ENCODE measurements around the gene BLOC1S1.

The BLOC1S1 gene

GRCh38 chr12:55695349-55695748 lies 20.5 kb upstream of the BLOC1S1 start:
- DNase-seq = no peak

DNA sequence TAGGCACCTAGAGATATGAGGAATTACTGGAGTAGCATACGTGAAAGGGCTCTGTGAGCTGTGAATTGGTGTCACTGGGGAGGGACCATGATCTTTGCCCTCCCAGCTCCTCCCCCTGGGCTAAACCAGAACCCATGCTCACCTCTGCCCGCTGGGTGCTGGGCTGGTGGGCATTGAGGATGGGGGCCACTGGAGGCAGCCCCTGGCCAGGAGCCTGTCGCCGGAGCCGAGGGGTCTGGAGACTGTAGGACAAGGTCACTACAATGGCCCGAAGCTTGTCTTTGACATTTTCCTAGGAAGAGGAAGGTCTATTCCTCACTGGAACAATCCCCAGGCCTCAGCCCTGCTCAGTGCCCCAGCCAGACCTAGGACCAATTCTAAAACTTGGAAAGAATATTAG lies 19.7 kb upstream of the BLOC1S1 start:
- no peak for DNase-seq

GRCh38 chr12:55696796-55697462 lies 18.9 kb upstream of the BLOC1S1 start:
- no peak for DNase-seq

DNA sequence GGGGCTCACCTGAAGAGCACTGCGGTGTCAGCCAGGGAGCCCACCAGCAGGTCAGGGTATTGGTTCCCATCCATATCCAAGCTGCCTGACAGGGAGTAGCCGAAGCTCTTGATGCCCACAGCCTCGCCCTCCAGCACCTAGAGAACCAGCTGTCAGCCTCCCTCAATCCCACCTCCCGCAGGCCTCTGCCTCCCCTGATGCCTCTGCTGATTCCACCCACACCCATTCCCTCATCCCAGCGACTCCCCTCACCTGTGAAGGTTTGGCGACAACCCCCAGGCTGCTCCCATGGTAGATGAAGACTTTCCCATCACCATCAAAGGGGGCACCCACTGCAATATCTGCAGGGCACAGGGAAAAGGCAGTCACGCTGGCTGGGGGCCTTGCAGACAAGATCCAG lies 18.2 kb upstream of the BLOC1S1 start:
- DNase-seq = no peak

DNA sequence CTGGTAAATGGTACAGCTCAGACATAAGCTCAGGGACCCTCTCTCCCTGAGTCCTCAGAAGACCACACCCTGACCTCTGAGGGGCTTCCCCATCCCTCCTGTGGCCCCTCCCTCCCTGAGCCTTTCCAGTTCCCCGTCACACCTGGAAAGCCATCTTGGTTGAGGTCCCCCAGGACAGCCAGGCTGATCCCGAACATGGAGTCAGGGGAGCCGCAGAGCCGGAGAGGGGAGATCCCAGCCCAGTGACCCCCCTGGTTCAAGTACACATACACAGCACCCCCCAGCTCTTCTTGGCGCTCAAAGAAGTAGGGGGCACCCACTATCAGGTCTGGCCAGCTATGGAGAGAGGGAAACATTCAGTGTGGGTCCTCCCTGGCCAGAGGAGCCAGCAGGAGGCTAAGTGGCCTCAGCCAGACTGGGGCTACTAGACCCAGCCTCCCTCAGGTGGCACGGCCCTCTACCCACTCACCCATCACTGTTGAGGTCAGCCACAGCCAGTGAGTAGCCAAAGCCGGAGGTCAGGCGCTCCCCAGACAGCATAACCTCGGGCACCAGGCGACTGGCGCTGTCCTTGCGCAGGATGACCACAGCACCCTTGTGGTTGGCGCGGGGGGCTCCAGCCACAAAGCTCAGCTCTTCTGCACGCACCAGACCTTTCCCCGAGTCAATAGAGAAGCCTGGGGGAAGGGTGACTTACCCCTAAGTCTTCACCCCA lies 17.4 kb upstream of the BLOC1S1 start:
- no peak for DNase-seq

- no peak for DNase-seq
These were observed 16.9 kb upstream of the BLOC1S1 start for GRCh38 chr12:55698965-55699364.

DNA sequence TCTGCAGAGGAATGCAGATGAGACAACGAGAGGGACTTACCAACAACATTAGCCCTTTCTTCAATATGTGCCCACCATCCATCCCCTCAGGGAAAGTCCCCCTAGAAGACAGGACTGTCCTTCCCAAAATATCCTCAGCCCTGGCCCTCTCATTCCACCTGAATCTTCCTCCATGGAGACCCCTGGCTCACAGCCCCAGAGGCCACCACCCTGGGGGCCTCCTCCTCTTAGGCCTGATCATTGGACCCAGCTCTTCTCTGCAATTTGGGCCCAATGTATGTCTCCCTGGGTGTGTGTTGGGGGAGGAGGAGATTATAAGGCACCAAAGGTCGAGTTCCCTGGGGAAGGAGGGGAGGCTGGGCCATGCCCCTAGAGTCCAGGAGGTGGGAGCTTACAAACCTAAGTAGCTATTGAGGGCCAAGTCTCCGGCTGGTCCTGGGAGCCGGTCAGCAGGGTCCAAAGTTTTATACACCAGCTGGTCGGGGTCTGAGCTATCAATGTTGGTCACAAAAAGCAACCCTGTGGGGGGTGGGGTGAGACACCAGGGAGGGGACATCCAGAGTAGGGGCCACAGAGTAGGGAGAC lies 16.3 kb upstream of the BLOC1S1 start:
- no peak for DNase-seq

GRCh38 chr12:55700255-55701018 lies 15.4 kb upstream of the BLOC1S1 start:
- no peak for DNase-seq

DNA sequence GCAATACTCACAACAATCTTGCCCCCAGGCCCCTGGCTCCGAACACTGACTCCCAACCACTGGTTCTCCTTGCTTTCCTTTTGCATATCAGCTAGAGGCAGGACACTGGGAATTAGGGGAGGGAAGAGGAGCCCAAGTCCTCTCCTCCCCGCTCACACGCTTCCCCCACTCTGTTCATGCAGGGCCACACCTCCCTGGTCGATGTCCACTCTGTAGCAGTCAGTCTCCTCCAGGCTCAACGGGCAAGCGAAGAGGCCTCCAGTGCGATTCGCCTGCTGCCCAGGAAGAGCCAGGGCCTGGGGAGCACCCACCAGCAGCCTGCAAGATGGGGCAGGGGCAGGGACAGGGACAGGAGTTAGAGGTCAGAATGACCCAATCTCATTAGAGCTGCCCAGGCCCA lies 13.0 kb upstream of the BLOC1S1 start:
- no peak for DNase-seq

GRCh38 chr12:55703288-55703687 lies 12.6 kb upstream of the BLOC1S1 start:
- DNase-seq = no peak

DNA sequence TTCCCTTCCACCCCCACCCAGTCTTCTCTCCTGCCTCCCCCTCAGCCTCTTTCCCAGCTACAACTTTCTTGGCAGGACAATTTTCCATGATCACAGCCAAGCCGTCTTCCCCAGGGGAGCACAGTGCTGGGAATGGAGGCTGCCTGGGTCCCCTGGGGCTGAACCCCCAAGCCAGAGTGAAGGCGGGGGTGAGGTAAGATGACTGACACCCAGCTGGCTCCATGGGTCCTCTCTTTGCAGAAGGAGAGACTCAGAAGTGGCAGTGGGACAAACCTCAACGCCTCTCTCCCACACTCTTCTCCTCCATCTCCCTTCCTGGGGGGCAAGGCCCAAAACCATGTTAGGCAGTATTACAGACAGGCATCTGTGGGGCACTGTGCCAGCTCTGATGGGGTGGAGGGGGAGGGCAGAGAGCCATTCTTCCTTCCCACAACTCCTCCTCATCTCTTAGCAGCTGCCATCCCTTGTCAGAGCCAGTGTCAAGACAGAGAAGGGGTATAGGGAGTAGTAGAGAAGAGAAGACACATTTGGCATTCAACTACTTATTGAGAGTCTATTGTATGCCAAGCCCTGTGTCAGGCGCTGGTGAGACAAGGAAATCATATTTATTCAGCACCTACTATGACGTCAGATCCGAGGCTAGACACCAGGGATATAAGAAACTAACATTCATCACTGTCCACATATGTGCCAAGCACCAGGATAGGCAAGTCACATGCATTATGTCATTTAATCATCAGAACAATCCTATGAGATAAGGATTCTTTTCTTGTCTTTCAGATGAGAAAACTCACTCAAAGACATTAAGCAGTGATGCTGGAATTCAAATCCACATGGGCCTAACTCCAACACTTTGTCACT lies 11.7 kb upstream of the BLOC1S1 start:
- peak; percentile 8 to 28 for DNase-seq

DNA sequence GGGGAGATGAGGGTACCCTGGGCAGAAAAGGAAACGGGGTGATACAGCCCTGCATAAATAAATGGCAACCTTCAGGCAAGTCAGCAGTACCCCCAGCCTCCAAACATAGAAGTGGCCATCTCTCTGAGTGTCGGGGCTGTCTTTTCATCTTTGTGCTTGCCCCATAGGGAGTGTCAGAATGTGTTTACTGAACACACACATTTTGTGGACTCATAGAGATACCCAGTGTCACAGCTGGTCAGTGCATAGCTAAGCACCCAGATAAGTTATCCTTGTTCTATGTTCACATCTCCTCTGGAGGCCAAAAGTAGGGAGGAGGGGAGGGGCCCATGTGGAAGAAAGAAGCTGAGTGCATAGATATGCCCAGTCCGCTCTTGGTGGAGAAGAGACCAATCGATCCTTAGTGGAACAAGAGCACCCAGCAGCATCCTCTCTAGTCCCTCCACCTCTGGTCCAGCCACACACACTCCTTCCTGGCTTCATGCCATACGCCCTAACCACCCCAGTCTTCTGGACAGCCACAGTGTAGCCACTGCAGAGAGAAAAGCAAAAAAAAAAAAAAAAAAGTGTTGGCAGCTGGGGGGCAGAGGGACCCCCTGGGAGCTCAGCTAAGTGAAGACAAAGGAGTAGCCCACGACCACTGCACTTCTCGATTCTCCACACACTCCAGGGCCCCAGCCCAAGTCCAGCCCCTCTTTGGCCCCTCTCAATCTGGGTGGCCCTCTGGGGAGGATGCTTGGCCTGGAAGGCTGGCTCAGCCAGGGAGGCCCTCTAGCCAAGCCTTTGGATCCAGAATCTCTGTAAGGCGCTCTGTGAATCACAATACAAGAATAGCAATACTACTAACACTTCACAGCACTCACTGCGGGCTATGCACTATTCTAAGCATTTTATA lies 10.8 kb upstream of the BLOC1S1 start:
- DNase-seq = no peak

DNA sequence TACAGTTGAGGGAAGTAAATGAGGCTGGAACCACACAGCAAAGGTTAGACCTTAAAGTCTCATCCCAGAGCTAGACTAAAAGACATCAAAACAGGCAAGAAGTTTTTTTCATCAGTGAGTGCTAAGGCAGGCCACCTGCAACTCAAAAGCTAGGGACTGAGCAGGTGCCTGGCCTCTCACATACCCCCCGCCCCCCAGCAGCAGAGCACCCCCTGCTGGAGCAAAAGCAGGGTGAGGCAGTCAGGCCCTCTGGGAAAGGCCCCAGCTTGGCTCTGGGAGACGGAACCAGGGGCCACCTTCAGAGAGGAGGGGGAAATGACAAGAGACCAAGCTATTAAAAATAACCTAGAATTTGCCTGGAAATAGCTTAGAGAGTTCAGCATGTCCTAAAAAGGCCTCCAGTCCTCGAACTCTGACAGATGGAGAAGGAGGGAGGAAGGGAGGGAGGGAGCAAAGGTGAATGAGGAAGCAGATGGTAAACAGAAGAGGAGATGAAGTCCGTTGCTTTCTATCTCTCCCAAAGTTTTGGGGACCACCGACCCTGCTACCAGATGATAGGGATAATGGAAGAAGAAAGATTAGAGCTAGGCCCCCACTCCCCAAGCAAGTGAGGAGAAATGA lies 10.0 kb upstream of the BLOC1S1 start:
- peak; percentile 56 to 62 for DNase-seq

DNA sequence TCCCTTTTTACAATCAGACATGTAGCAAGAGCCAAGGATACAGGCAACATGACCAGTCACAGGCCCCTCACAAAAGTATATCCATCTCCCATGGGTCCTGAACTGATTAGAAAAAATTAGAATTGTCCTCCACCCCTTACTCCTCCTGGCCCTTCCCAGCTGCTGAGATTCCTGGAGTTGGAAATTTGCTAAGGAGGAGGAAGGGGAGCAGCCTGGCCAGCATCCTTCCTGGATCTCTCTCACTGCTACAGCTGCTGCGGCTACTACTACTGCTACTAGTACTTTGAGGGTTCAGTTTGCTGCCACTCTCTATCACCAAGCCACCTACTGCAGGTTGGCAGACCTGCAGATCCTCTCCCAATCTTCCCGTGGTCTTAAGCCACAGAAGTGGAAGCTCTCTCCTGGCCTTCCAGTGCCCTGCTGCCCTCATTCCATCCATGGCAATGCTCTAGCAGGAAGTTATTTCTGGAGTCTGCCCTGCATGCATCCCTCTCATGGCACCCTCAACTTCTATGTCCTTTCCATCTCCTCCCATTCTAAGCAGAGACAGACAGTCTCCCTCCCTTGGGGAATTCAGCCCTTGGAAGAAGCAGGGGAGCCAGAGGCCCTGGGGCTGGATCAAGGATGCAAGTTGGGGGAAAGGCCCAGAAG lies 9.2 kb upstream of the BLOC1S1 start:
- no peak for DNase-seq

- no peak for DNase-seq
These were observed 8.6 kb upstream of the BLOC1S1 start for GRCh38 chr12:55707219-55707671.

DNA sequence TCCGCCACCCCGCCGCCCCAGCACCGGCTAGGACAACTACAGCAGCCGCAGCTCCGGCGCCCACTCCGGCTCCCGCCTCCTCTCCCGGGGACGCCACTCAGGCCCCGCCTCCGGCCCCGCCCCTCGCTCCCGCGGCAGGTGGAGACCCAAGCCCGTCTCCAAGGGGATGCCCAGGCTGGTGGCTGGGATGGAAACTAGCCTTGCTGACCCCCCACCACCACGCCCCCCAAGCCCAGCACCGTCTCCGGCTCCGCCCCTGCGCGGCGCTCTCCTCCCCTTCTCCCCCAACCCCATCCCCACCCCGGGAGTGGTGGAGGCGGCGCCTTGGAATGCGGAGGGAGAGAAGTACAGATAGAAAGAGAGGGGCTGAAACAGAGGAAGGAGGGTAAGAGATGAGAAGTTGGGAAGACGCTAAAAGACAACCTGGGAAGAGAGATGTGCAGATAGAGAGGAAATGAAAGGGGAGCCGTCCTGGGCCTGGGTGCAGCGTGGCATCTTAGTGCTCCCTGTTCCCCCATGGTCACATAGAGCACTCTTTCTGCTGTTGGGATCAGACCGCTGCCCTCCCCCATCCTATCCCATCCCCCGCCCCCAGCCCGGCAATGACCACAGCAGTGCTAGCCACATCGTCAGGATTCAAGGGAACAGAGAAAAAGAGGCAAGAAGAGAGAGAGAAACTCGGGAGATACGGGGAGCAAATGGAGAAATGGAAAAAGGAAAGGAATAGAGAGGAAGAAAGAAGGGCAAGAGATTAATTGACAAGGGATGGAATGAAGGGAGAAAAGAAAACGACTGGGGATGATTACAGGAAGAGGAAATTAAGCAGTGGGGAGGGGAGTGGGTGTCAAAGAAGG lies 7.8 kb upstream of the BLOC1S1 start, which contains the start of gene ITGA7:
TSS of gene ITGA7 (minus strand) at position 64 of the 854 bp plus-strand sequence. CDS start 222 bp downstream, outside the sequence.
- peak; percentile 78 to 89 for DNase-seq

- no peak for DNase-seq
These were observed 7.1 kb upstream of the BLOC1S1 start for GRCh38 chr12:55708695-55709233.

DNA sequence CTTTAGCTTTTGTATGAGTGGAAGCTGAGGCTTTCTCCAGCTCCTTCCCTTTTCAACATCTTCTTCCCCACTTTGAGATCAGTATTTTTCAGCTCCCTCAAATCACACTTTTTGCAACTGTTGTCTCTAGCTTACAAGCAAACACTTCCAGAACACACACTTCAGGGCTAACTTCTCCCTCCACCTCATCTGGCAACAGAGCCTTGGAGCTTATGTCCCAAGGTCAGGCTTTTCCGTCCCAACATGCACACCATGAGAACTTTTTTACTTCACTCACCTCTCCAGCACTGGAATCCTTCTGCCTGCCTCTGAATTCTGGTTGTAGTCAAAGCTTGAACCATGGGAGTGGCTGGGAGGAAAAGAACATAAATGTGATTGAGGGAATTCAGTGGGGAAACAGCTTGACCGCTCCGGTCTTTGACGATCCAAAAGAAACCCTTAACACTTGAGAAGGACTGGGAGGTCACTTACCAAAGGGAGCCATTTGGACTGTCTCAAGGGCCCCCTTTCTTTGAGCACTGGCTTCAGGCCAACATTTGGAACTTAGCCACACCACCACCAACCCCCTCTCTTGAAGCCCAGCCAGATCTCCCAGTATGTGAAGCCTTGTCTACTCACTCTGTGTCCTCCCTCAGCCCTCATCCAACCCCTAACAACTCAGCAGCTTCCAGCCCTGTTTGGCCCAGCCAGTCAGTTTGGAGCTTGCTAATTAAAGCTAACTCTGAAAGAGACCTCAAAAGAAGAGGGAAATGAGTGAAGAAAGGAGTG lies 3.9 kb upstream of the BLOC1S1 start:
- DNase-seq = no peak

Measured in NCI-H524 (cell line).